Stimulated activated CD4-positive, alpha-beta T cell treated with anti-CD3 and anti-CD28 coated beads, Interleukin-12 subunit alpha, Interleukin-12 subunit beta, amount 100 ng/mL, for 4 hours (primary cell): ENCODE results near the gene CFLAR.
"Not testable (repeated sequence)": the region's sequence is repeated elsewhere in the genome, so short reads cannot be mapped to it uniquely, and the experiment has no call there.

Experiments used
- DNase-seq: peaks from one replicate; pipeline ENCODE4 v3.0.0-alpha.2; 2020

CFLAR gene

DNA sequence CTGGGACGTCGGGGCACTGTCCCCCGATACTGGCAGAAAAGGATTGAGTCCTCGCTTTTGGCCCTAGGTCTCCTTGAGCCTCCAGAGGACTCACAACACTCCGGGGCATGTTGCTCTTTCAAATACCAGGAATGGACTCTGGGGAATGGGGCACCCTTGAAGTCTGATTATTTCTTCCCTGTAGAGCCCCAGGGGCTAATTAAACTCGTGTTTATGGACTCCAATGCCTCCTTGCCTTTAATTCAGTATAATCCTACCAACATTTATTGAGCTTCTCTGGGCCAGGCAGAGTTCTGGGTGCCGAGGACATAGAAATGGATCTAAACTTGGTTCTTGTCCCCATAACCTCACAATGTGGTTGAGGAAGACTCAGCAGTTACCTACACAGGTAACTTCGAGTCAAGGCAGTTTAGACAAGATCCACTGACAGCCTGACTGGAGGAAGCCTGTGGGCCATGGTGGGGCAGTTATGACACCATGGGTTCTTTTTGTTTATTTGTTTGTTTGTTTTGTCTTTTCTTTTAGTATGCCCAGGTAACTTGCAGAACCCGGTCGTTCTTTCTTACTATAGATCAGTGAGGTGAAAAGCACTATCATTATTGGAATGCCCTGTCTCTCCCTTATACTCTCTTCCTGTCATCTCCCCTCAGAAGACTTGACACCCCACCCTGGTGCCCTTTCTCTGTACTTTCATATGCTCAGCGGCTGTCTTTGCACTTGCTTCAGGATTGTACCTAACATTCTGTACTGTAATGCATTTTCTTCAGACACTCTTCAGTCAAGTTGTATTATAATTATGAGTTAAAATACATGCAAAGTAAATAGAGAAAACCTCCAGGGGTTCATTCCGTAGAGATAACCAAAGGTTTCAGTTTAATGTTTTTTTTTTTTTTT, 3.2 kb downstream of the CFLAR start:
- no peak for DNase-seq

DNA sequence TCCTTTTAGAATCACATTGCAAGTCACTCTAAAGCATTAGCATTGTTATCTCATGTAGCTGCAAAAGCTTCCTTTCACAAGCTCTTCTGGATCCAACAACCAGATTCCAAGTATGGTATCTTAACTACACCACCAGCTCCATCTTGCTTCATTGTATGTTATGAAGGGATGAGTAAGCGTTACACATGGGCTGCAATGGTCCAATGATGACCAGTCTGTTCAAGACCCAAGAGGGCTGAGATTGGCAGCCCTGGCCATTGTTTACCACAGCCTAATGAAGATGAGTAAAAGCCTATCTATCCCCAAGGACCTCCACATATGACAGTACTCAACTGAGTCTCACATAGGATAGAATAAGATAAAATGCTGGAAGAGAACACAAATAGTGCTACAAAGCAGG, 6.3 kb downstream of the CFLAR start:
- no peak for DNase-seq

DNA sequence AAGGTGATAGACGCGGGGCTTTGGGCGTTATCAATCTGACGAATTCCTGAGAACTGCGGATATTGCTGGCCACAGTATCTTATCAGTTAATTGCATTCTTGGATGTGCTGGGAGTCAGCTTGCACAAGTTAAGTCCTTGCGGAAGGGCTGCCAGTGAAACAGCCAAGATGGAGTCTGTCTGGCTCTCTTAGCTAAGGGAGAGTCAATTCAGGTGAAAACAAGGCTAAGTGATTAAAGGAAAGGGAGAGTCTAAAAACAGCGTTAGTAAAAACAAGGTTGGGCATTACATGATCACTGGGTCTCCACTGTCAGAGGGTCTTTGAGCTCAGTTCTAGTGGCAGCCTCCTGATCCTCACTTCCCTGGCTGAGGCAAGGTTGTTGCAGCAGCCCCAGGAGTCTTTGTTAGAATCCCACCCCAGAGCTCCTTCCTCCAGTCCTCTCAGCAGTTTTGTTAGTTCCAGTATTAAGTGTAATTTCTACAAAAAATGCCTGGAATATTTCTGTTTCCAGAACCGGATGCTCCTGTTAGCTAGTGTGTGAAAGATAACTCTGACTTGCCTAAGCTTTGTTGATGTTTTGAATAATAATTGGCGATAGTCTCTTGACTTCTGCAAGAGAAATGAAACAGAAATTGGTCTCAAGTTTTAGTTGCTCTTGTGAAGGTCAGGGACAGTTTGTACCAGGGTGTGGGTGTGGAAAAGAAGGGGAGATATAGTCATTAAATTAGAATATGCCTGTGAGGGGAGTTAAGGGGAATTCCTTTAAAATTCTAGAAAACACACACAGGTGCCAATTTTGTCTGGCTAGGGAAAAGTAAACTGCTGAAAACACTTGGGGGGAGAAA, 10.6 kb downstream of the CFLAR start:
- DNase-seq, result no peak

DNA sequence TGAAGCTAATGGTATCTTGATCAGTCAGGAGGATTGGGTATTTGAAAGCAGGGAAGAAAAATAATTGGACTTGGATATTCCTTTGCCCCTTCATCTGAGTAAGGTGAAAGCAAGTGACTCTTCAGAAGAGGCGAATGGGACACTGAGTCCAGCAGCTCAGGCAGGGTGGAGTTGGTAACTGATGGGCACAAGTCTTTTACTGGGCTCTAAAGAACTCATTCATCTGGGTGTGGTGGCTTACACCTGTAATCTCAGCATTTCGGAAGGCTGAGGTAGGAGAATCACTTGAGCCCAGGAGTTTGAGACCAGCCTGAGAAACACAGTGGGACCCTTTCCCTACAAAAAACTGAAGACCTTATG, 11.2 kb downstream of the CFLAR start:
- DNase-seq, result no peak

DNA sequence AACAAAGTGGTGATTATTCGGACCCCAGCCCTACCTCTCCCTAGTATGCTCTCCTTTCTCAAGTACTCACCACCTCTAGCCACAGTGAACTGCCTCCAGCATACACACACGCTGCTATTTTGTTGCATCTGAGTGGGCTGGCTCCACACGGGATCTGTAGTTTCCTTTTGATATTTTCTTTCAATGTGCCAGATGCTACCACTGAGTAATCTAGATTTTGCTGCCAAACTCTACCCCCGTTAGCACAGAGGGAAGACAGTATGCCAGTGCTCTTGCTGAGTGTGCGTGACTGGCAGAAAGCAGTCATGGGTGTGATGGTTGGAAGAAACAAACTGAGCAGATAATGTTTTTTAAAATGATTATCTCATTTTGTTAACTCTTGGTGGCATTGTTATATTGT, 11.6 kb downstream of the CFLAR start:
- no peak for DNase-seq

DNA sequence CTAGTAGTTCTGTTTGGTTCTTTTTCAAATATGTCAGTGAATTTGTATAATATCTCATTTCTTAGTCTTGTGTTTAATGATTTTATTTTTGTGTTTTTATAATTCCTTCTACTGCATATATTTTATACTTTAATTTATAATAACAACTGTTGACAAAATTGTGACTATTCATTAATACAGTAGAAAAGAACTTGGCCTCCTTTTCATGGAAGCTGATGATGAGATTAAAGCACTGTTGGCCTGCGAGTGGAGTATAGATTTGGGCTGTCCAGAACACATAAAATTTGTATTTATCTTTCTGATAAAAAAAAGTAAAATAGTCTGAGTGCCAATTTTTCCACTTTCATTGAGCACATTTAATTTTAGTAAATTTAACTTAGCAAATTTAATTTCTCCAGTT, 12.1 kb downstream of the CFLAR start:
- no peak for DNase-seq

DNA sequence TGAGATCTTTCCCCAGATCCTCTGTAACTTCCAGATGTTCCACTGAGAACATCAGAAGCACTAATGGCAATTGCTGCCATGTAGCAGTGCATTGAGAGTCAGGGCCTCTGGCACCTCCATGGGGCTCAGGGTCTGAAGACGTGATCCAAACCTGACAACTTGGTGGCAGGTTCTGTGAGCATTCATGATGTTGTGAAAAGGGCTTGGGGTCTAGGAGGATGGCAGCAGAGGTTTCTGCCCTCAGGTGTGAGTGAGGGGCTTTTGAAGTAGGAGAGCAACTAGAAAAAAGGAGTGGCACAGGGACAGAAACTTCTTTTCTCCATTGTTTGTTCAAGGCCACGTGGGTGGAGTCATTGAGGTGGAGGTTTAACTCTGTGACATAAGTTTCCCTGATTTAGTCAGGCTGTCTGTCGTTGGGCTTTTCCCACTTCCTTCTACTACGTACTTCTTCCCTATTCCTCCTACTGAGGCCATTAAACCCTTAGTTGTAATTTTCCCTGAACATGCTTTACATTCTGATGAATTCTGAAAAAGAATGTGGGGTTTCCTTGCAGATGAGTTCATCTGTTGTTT, 13.1 kb downstream of the CFLAR start:
- DNase-seq, result no peak

DNA sequence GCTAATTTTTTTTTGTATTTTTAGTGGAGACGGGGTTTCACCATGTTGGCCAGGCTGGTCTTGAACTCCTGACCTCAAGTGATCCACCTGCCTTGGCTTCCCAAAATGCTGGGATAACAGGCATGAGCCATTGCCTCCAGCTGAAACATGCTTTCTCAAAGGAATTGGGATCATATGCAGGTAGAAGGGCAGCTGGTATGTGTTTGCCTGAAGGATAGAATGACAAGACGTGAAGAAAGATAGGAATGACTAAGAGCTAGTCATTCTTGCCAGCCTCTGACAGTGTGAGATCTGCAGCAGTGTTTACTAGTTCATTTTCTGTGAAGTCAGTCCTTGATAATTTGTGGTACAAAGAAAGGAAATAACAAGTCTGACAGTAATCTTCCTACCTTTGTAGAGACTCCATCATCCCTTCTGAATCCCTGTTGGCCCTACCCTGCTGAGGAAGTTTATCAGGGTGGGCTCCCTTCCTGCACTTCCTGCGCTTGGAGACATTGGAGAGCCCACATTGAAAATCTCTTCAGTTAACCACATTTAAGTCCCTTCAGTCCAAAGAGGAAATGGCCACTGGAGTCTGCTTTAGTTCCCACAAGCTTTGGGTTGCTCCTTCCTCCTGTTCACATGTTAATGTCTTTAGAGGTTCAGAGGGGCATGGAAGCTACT, 14.7 kb downstream of the CFLAR start:
- no peak for DNase-seq

DNA sequence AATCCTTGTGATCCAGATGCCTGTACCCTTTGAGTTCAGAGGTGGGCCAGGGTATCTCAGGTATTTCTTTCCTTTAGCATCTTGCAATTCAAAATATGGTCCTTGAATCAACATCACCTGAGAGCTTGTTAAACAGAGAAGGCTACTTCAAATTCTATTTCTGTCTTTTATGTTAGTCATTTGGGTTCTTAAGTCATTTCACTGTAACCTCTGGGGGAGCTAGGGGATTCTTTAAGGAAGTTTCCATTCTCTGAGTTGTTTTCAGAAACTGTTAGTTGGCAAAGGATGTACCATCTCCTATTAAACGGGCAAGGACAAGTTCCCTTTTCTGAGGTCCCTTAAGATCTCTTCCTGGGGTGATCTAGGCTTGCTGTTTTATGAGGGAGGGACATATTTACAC, 16.6 kb downstream of the CFLAR start:
- no peak for DNase-seq

DNA sequence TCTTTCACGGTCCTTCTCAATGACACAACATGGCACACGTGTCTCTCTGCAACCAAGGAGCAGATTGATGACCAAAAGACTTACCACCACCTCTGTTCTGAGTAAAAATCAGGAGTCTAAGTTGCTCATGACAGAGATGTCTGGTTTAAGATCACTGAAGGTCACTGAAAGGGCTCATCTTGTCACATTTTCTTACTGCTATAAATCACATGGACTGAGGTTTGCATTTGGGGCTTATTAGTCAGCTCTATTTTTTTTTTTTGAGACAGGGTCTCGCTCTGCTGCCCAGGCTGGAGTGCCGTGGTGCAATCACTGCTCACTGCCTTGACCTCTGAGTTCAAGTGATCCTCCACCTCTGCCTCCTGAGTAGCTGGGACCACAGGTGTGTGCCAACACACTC, 19.4 kb downstream of the CFLAR start:
- DNase-seq, result no peak

DNA sequence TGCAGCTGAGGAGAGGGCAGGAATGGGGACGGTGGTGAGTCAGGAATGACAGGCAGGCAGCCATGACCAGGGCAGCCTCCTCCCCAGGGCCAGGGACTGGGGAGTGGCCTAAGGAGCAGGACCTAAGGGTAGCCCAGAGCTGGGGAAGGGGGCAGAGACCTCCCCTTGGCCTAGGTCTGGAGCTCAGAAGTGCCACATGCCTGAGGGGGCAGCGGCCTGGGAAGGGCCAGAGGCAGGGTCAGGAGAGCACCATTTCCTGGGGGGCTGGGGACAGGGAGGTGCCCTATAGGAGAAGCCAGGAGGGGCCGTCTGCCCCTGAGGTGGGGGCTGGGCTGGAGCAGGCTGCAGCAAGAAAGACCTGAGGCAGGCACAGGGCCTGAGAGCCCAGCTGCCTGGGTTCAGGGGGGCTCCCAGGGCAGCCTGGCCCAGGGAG, 20.9 kb downstream of the CFLAR start:
- no peak for DNase-seq

DNA sequence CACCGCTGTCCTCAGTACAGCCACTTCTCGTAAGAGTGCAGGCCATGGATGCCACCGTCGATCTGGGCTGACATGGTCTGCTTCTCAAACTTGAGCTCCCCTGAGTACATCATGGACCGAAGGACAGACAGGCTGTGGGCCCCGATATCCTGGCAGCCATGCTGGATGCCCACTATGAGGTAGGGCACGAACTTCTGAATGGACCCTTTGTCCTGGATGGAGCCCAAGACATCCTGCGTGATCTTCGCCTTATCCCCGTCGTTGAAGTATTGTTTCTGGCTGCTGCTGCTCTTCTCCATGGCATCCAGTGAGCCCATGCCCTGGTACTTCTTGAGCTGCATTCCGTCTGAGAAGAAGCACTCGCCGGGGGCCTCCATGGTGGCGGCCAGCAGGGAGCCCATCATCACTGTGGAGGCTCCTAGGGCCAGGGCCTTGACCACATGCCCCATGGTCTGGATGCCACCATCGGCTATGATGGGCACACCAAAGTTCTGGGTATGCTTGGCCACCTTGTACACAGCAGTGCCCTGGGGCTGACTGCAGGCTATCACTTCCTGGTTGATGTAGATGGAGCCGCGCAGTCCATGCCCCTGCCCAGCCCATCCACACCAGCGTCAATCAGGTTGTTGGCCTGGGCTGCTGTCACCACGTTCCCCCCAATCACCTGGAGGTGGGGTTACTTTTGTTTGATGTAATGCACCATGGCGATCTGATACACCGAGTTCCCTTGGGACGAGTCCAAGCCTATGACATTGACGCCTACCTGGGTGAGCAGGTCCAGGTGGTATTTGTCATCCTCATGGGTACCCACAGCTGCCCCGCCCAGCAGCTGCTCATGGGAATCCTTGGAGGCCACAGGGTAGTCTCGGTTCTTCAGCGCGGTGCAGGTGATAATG, 21.8 kb downstream of the CFLAR start:
- no peak for DNase-seq

DNA sequence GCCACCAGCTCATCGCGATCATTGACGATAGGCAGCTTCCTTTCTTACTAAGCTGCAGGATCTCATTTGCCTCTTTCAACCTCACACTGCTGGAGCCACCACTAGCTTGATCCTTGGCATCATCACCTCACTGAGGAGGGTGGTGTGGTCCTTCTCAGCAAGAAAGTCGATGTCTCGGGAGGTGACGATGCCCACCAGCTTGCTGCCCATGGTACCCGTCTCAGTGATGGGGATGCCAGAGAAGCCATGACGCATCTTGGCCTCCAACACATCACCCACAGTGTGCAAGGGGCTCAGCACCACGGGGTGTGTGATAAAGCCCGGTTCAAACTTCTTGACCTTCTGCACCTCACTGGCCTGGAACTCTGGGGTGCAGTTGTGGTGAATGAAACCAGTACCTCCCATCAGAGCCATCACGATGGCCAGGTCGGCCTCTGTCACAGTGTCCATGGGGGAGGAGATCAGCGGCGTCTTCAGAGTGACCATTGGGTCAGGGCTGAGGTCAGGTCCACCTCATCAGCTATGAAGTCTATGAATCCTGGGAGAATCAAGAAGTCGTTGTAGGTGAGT, 22.5 kb downstream of the CFLAR start:
- no peak for DNase-seq

DNA sequence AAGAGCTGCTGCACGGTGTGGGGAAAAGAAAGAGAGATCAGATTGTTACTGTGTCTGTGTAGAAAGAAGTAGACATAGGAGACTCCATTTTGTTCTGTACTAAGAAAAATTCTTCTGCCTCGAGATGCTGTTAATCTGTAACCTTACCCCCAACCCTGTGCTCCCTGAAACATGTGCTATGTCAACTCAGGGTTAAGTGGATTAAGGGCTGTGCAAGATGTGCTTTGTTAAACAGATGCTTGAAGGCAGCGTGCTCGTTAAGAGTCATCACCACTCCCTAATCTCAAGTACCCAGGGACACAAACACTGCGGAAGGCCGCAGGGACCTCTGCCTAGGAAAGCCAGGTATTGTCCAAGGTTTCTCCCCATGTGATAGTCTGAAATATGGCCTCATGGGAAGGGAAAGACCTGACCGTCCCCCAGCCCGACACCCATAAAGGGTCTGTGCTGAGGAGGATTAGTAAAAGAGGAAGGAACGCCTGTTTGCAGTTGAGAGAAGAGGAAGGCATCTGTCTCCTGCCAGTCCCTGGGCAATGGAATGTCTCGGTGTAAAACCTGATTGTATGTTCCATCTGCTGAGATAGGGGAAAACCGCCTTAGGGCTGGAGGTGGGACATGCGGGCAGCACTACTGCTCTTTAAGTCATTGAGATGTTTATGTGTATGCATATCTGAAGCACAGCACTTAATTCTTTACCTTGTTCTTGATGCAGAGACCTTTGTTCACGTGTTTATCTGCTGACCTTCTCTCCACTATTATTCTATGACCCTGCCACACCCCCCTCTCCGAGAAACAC, 23.2 kb downstream of the CFLAR start:
- not testable (repeated sequence) for DNase-seq

DNA sequence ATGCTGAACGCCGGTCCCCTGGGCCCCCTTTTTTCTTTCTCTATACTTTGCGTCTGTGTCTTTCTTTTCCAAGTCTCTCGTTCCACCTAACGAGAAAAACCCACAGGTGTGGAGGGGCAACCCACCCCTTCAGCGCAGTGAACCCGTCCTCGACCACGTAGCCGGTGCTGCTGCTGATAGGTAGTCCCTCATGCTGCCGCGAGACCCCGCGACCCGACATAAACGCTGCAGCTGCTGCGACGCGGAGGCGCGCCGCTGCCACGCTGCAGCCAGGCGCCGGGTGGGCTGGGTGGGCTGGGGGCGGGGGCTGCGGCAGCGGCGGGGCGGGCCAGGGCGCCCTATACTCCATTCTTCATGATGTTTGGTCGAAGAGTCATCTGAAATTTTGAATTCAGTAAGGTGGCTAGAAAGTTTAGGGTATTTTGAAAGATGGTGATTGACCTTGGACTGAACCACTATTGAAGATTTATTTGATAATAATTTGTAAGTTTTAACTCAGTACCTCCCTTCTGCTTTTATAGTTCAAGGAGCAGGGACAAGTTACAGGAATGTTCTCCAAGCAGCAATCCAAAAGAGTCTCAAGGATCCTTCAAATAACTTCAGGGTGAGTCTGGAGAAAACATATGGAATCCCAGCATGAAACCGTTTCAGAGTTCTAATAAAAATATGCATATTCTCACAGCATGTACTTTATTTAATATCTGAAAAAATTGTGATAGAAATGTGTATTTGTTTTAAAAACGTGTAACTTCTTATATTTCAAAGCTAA, 24.1 kb downstream of the CFLAR start:
- DNase-seq, result no peak

DNA sequence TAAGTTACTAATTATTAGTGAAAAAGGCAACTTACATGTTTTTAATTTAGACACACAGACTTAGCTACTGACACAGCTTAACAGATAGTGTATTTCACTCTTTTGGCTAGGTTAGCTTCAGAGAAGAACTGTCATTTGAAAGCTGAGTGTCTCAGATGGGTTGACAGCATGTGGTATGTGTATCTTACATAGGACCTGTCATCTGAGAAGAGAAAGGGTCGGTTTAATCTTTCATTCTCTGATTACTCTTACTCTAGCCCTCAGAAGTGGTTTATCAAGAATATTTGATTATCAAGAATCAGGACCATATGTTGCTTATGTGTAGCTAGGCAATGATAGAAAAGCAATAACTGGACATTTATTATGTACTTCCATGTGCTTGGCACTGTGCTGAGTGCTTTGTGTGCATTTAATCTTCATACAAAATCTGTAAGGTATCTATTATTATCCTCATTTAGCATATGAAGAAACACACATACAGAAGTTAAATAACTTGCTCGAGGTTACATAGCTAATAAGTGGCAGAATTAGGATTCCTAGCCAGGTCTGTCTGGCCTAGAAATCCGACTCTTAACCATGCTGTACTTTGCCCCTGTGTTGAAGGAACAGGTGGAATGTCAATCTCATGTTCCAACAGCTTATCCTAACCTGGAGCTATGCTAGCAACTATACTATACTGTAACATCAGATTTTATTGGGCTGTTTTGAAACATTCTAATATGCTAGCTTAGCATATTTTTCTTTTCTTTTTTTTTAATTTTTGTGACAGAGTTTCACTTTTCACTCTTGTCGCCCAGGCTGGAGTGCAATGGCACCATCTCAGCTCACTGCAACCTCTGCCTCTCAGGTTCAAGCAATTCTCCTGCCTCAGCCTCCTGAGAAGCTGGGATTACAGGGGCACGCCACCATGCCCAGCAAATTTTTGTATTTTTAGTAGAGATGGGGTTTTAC, 28.4 kb downstream of the CFLAR start:
- DNase-seq, result no peak

DNA sequence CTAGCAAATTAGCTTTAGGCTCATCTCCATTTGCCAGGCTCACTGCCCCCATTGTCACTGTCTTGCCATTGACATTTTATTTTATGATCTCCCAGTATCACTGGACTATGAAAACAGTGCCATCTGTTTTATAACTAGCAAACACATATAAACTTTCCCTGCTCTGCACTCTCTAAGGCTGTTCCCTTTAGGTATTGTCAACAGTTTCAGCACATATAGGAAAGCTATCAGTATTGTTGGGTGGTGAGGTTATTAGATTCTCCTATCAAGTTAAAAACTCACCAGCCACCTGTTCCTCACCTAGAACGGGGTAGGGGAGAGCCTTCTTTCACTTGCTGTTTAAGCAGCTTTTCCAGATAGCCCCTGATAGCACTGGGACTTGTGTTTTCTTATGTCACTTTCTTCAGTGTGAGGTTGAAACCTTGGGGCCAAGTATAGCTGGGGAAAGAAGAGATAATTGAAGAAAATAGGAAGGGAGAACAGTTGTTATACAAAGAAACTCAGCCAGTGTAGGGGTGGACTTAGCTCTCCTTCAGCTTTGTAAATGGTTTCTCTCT, 32.5 kb downstream of the CFLAR start:
- no peak for DNase-seq

DNA sequence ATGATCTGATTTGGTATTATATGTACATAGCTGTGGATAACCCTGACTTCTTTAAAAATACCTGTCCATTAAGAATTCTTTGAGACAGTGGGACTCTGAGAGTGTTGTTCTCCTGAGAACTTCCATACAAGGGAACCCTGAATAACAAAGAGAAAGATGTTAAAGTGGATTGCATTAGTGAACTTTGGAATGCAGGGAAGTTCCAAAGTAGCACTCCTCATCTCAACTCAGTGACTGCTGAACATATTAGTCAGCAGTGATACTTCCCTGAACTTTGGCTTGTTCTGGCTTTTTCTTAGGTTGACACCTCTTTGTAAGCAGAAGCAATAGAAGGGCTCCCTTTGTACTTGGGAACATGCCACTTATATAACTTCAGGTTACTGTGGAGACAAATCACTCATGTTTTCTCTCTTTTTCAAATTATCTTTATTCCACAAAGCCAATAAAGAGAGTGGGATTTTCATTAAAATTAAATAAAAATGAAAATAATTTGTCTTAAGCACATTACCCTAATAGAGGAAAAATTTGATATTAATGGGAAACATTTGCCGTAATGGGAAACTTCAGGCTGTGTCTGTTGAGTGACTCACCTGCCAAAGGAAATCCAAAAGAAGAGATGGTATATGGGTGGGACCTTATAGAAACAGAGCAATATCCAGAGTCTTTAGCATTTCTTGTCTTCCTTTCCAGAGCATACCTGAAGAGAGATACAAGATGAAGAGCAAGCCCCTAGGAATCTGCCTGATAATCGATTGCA, 33.3 kb downstream of the CFLAR start:
- no peak for DNase-seq
